Psoas muscle (tissue), 8 donors: ENCODE measurements around the gene NFRKB. TPM values are rescaled to one million over a fixed set of nuclear protein-coding genes. Genes with fewer than 3 reads are reported as not detected.
"Not testable (repeated sequence)": the region's sequence is repeated elsewhere in the genome, so short reads cannot be mapped to it uniquely, and the experiment has no call there.

Source experiments
- ATAC-seq, 4 donors: fragments of 200-7000 bp; cut with Tn5 transposase; one replicate each; pipeline ENCODE4 v1.9.1; 2020; ENCODE audit warnings: moderate library complexity in 3 of 4, mild to moderate bottlenecking in 2 of 4
- DNase-seq, 2 donors: peaks; one replicate each; pipeline ENCODE4 v3.0.0-alpha.2; 2020
- H3K27ac ChIP-seq: fragments of 200-600 bp; one replicate; pipeline ENCODE4 v1.8.0; 2022
- H3K27me3 ChIP-seq, 3 donors: fragments of 200-600 bp in 1 of 3; one replicate each; pipeline versions ENCODE4 v1.6.1 to v1.8.0; 2013 to 2022; ENCODE audit warnings: low read length in 2 of 3, mild to moderate bottlenecking in 2 of 3, moderate library complexity in 1 of 3; ENCODE audit not compliant: insufficient read depth in 3 of 3
- H3K36me3 ChIP-seq, 2 donors: fragments of 200-600 bp in 1 of 2; one replicate each; pipeline versions ENCODE4 v1.6.1 to v1.8.0; 2013 to 2022; ENCODE audit warnings: low read depth in 1 of 2, mild to moderate bottlenecking in 1 of 2, moderate library complexity in 1 of 2; ENCODE audit not compliant: insufficient read depth in 1 of 2
- H3K4me1 ChIP-seq: fragments of 200-600 bp; one replicate; pipeline ENCODE4 v1.8.0; 2022
- H3K4me3 ChIP-seq: fragments of 200-600 bp; one replicate; pipeline ENCODE4 v1.8.0; 2022; ENCODE audit warnings: mild to moderate bottlenecking
- H3K9me3 ChIP-seq: fragments of 200-600 bp; one replicate; pipeline ENCODE4 v1.8.0; 2022
- WGBS, 3 donors: extraction: QIAGEN DNeasy Blood & Tissue Kit; methylation state at CpG; one replicate each; pipeline versions ENCODE4 v1.1.6 to v1.1.7; 2013; 5-methylcytosine and 5-hydroxymethylcytosine counted together
- intact Hi-C, 2 donors: fragments of 100-400 bp; cut with DNase I; formaldehyde crosslinking; loops; one replicate each; pipeline versions ENCODE4 v1.11.0 to v1.14.2; 2022
- polyA plus RNA-seq, 3 donors: library from polyadenylated mRNA; stranded (reverse); fragments of 200-250 nt; gene quantifications; one replicate each; pipeline ENCODE4 v1.2.3, GENCODE V29; 2013
- total RNA-seq, 4 donors: library from RNA; stranded (reverse); fragmentation: NEBNext Ultra II Directional in 2 of 4; extraction: Animal tissue kit (Norgen Biotek cat#: 25700) in 2 of 4; gene quantifications; one replicate each; pipeline versions ENCODE4 v1.2.1 to v1.2.4, GENCODE V29; 2021 to 2023
- TF ChIP-seq, protein P1 (sequence below): fragments of 200-600 bp; IDR thresholded peaks from one replicate; pipeline ENCODE4 v1.8.0; 2022; ENCODE audit warnings: antibody characterized with exemption
- donor health status: healthy with polysubstance abuse.
- donor health status: DM: no; HTN: no; CAD: no; lungs with moderate emphysema.
- donor health status: Bipolar disorder and iron deficiency.
- donor health status: healthy.
- donor health status: DM: yes; HTN: yes; CAD: no.
- donor health status: DM: no; HTN: no; CAD: no.
- donor health status: DM: no; HTN: no; CAD: no.
- donor health status: DM: yes; HTN: yes; CAD: no.

Gene NFRKB
- total and polyA plus RNA-seq, 7 donors, result 7.4 to 18.3 (median 14.2) TPM

DNA sequence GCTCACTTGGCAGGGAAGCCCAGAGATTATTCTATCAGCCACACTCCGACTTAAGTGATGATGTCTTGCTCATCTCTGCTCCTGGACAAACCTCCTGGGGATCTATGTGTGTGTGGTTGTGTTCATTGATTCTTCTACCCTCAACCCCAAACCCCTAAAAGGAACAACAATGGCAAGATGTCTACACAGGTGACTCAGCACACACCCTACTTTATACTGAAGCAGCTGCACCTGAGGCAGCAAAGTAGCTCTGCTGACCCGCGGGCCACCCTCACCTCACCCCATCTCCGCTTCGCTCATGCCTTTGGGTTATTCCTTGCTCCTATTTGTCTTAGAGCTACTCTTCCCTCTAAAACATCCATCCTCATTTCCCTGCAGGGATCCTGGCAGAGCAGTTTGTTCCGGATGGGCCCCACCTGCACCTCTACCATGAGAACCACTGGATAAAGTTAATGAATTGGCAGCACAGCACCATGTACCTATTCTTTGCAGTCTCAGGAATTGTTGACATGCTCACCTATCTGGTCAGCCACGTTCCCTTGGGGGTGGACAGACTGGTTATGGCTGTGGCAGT is 41.1 kb downstream of the NFRKB start:
- 73 to 79% (median 78%) methylated on average over 7 of the region's 7 CpGs for WGBS, 3 donors
- no peaks in the 10 kb centered on the region for H3K27me3 ChIP-seq
- DNase-seq (no peak), ATAC-seq (no peak)
- intact Hi-C loops, result no loop called here
- H3K27ac ChIP-seq, result no peak overlapping the region
- peaks cover 0 to 9% of the 10 kb centered on the region in 2 donors for H3K36me3 ChIP-seq
- TF ChIP-seq, protein P1, sequence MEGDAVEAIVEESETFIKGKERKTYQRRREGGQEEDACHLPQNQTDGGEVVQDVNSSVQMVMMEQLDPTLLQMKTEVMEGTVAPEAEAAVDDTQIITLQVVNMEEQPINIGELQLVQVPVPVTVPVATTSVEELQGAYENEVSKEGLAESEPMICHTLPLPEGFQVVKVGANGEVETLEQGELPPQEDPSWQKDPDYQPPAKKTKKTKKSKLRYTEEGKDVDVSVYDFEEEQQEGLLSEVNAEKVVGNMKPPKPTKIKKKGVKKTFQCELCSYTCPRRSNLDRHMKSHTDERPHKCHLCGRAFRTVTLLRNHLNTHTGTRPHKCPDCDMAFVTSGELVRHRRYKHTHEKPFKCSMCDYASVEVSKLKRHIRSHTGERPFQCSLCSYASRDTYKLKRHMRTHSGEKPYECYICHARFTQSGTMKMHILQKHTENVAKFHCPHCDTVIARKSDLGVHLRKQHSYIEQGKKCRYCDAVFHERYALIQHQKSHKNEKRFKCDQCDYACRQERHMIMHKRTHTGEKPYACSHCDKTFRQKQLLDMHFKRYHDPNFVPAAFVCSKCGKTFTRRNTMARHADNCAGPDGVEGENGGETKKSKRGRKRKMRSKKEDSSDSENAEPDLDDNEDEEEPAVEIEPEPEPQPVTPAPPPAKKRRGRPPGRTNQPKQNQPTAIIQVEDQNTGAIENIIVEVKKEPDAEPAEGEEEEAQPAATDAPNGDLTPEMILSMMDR, result no peak
- H3K9me3 ChIP-seq, result no peaks in the 10 kb centered on the region
- no peaks in the 10 kb centered on the region for H3K4me1 ChIP-seq
- H3K4me3 ChIP-seq, result no peak overlapping the region

DNA sequence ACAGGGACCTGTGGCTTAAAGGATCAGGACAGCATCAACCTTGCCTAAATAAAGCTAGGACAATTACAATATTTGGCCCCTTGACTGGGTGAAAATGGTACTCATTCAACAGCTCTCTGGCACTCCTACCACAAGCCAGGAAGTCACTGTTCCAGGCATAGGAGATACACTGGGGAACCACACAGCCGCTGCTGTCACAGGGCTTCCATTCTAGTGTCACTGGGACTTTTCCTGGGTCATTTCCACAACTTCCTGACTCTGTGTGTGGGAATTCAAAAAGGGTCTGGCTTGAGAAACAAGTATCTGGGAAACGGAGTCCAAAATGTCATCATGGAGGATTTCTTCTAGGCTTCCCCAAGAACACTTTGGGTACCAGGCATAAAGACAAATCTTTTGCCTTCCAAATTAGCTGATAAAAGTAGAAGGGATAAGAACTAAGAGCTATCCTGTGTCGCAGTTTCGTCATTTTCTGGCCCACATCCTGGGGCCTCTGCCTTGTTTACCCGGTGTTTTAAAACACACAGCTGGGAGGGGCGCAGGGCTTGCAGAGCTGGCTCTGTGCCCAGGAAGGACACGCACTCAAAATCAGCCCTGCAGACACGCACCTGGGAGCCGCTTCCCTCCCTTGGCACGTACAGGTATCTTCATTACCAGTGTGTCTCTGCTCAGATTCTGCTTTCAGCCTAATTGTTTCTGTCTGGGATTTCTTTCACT is 41.7 kb downstream of the NFRKB start:
- H3K9me3 ChIP-seq, result no peaks in the 10 kb centered on the region
- 10 to 17% (median 13%) methylated on average over 10 of the region's 10 CpGs for WGBS, 3 donors
- H3K4me1 ChIP-seq, result no peaks in the 10 kb centered on the region
- DNase-seq (peak in 1 of 2 donors; percentile 27), ATAC-seq (peak in 1 of 4 donors; percentile 41)
- H3K36me3 ChIP-seq, result peaks cover 0 to 3% of the 10 kb centered on the region in 2 donors
- peak overlapping the region; percentile 4 for H3K27ac ChIP-seq
- intact Hi-C loops, result loop anchor here in 1 of 2 donors (1.0 kb wide), 1 partner anchor 40 kb away; no protein-coding TSS in a partner anchor
- no peaks in the 10 kb centered on the region for H3K27me3 ChIP-seq
- TF ChIP-seq, protein P1, result no peak
- no peak overlapping the region for H3K4me3 ChIP-seq

DNA sequence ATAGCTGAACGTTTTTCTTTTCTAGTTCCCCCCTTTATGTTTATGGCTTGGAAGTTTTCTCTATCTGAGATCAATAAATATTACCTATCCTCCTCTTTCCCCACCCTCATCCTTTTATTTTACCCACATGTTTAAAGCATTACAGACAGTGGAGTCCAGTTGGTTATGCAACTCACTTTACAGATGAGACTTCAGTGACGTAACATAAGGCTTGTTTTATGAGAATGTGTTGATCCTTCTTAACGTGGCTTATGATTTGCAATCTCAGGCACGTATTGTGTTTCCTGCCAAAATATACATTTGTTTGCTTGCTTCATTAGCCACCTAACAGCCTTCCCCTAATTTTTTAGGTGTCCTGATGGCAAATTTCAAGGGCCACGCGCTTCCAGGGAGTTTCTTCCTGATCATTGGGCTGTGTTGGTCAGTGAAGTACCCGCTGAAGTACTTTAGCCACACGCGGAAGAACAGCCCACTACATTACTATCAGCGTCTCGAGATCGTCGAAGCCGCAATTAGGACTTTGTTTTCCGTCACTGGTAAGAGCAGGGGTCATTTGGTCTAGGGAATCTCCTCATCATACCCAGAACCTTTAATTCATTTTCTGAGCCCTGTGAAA is 43.1 kb downstream of the NFRKB start:
- ATAC-seq (no peak), DNase-seq (no peak)
- intact Hi-C loops, result no loop called here
- 82 to 85% (median 82%) methylated on average over 15 of the region's 15 CpGs for WGBS, 3 donors
- no peaks in the 10 kb centered on the region for H3K4me1 ChIP-seq
- no peaks in the 10 kb centered on the region for H3K27me3 ChIP-seq
- no peak overlapping the region for H3K4me3 ChIP-seq
- no peaks in the 10 kb centered on the region for H3K36me3 ChIP-seq
- TF ChIP-seq, protein P1, result no peak
- no peak overlapping the region for H3K27ac ChIP-seq
- no peaks in the 10 kb centered on the region for H3K9me3 ChIP-seq

DNA sequence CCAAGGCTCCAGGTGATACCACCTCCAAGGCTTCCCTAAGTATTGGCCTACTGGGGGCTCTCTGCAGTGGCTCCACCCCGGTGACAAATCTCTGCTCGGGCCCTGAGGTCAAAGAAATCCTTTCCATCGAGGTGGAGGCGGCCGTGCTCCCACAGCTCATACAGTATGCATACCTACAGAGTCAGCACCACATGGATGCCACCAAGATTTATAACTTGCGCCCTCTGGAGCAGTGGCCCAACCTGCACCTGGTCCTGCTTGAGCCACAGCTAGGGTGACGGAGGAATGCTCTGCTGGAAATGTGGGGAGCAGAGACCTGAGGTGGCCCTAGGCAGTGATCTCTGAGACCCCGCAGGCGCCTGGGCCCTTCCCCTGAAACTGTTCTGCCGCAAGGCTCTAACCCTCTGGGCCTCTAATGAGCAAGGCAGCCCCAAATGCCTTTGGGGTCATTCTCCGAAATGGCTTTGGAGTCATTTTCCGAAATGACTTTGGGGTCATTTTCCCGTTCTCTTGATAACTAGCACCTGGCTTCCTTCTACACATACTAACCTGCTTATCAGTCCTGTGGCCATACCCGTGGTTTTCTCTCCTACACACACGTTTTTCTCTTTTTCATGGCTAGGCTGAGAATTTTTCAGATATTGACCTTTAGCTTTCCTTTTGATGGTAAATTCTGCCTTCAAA is 45.8 kb downstream of the NFRKB start:
- Histone ChIP-seq H3K27ac (no peak overlapping the region), H3K27me3 (no peaks in the 10 kb centered on the region), H3K36me3 (no peaks in the 10 kb centered on the region), H3K9me3 (no peaks in the 10 kb centered on the region), H3K4me1 (no peaks in the 10 kb centered on the region), H3K4me3 (no peak overlapping the region)
- intact Hi-C loops, result no loop called here
- 77 to 82% (median 82%) methylated on average over 15 of the region's 15 CpGs for WGBS, 3 donors
- TF ChIP-seq, protein P1, result no peak
- ATAC-seq (no peak), DNase-seq (no peak)

DNA sequence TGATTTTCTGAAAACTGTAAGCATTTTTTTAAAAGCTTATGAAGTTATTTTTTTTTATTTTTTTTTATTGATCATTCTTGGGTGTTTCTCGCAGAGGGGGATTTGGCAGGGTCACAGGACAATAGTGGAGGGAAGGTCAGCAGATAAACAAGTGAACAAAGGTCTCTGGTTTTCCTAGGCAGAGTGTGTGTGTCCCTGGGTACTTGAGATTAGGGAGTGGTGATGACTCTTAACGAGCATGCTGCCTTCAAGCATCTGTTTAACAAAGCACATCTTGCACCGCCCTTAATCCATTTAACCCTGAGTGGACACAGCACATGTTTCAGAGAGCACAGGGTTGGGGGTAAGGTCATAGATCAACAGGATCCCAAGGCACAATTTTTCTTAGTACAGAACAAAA is 48.0 kb downstream of the NFRKB start:
- H3K4me1 ChIP-seq, DNase-seq, ATAC-seq, H3K4me3 ChIP-seq, intact Hi-C loops, H3K27me3 ChIP-seq, H3K9me3 ChIP-seq, H3K27ac ChIP-seq, H3K36me3 ChIP-seq: not testable (repeated sequence)
- 78 to 100% (median 83%) methylated on average over 1 of the region's 3 CpGs for WGBS, 3 donors
